Transverse colon (tissue), 4 donors: ENCODE measurements around the gene SPATA25. TPM values are rescaled to one million over a fixed set of nuclear protein-coding genes. Genes with fewer than 3 reads are reported as not detected.

ENCODE experiments used
- DNase-seq: peaks from one replicate; pipeline ENCODE4 v3.0.0-alpha.2; 2019
- H3K27ac ChIP-seq, 4 donors: fragments of 200-600 bp; sonication (generic); 2 replicates each; pipeline ENCODE4 v1.5.1; 2016 to 2018; ENCODE audit warnings: inconsistent platforms in 4 of 4
- H3K27me3 ChIP-seq: fragments of 200-600 bp; sonication (generic); 2 replicates; pipeline ENCODE4 v1.5.1; 2017; ENCODE audit warnings: inconsistent platforms
- H3K36me3 ChIP-seq, 4 donors: fragments of 200-600 bp; sonication (generic); 2 replicates each; pipeline ENCODE4 v1.5.1; 2017 to 2019; ENCODE audit warnings: inconsistent platforms in 4 of 4
- H3K4me1 ChIP-seq, 4 donors: fragments of 200-600 bp; sonication (generic); 2 replicates each; pipeline ENCODE4 v1.5.1; 2017 to 2020; ENCODE audit warnings: inconsistent platforms in 4 of 4
- H3K4me3 ChIP-seq, 4 donors: fragments of 200-600 bp; sonication (generic); 1 replicate in 1 of 4; 2 replicates in 3 of 4; pipeline versions ENCODE4 v1.5.1 to v1.6.1; 2017 to 2019; ENCODE audit warnings: inconsistent platforms in 4 of 4
- H3K9me3 ChIP-seq, 2 donors: fragments of 200-600 bp; sonication (generic); 2 replicates each; pipeline ENCODE4 v1.5.1; 2017 to 2019; ENCODE audit warnings: inconsistent platforms in 2 of 2
- CTCF ChIP-seq, 5 experiments: fragments of 200-600 bp in 3 of 5; fragments of 450-650 bp in 2 of 5; sonication (generic) in 3 of 5; IDR thresholded peaks; 1 replicate in 2 of 5; 2 replicates in 3 of 5; pipeline ENCODE4 v1.5.1; 2016 to 2017; ENCODE audit warnings: antibody characterized with exemption in 5 of 5, inconsistent platforms in 3 of 5, mild to moderate bottlenecking in 2 of 5, moderate library complexity in 1 of 5
- EP300 ChIP-seq: sonication (generic); formaldehyde crosslinking; IDR thresholded peaks from one replicate; pipeline ENCODE4 v1.6.1; 2017; ENCODE audit warnings: antibody characterized with exemption, low read depth
- POLR2A ChIP-seq: fragments of 450-650 bp; IDR thresholded peaks from one replicate; pipeline ENCODE4 v1.6.1; 2016; ENCODE audit warnings: antibody characterized with exemption, mild to moderate bottlenecking, moderate library complexity
- POLR2AphosphoS5 ChIP-seq, 3 donors: sonication (generic); formaldehyde crosslinking; IDR thresholded peaks; one replicate each; pipeline ENCODE4 v1.6.1; 2016; ENCODE audit warnings: antibody characterized with exemption in 3 of 3
- WGBS, 2 donors: methylation state at CpG; one replicate each; pipeline ENCODE4 v1.1.5; 2018; ENCODE audit warnings: low coverage in 1 of 2; 5-methylcytosine and 5-hydroxymethylcytosine counted together
- in situ Hi-C, 4 donors: fragments of 200-750 bp; cut with MboI; loops; one replicate each; pipeline versions ENCODE4 v1.15.0 to v1.15.1; 2017; ENCODE audit warnings: low sequenced_read_pairs in 3 of 4, low pct_ligation_motif_present in 1 of 4, low pct_unique_long_range_greater_than_20kb in 1 of 4
- intact Hi-C: fragments of 100-400 bp; cut with DNase I; formaldehyde crosslinking; loops from one replicate; pipeline ENCODE4 v1.15.1; 2023; ENCODE audit warnings: low total_unique reads
- total RNA-seq, 4 donors: library from RNA; depleted of rRNA; stranded (reverse); fragments of >200 nt; gene quantifications; one replicate each; pipeline ENCODE4 v1.1.0, GENCODE V29; 2016

Gene SPATA25
- total RNA-seq, 4 donors from 2014 or later = 3.7 to 103 (median 6.0) TPM

GRCh38 chr20:45918779-45919537, 31.5 kb upstream of the SPATA25 start:
- no peak for DNase-seq
- Histone ChIP-seq H3K4me1 (peaks cover 0 to 54% (median 16%) of the 10 kb centered on the region in 4 donors), H3K9me3 (no peaks in the 10 kb centered on the region), H3K36me3 (no peaks in the 10 kb centered on the region), H3K27me3 (no peaks in the 10 kb centered on the region), H3K4me3 (no peak overlapping the region), H3K27ac (peak overlapping the region; percentile 61 to 78 (median 68))
- TF ChIP-seq POLR2AphosphoS5 (IDR thresholded peaks at IDR 0.05) (no peak), EP300 (no peak), POLR2A (no peak), CTCF (IDR thresholded peaks at IDR 0.05) (no peak)
- WGBS, 2 donors = 78 to 97% methylated on average over 5 to 12 of the region's 12 CpGs
- intact Hi-C loops (no loop called here), in situ Hi-C loops (no loop called here)

GRCh38 chr20:45918182-45918737, 30.8 kb upstream of the SPATA25 start:
- Histone ChIP-seq H3K4me3 (no peak overlapping the region), H3K27me3 (no peaks in the 10 kb centered on the region), H3K36me3 (no peaks in the 10 kb centered on the region), H3K27ac (peak overlapping the region; percentile 61 to 78 (median 68)), H3K4me1 (peaks cover 0 to 54% (median 15%) of the 10 kb centered on the region in 4 donors), H3K9me3 (no peaks in the 10 kb centered on the region)
- no peak for TF ChIP-seq EP300
- peak in 1 of 3 donors; percentile 48 for TF ChIP-seq POLR2AphosphoS5 (IDR thresholded peaks at IDR 0.05)
- peak; percentile 28 for DNase-seq
- intact Hi-C loops (no loop called here), in situ Hi-C loops (no loop called here)
- 20 to 53% methylated on average over 1 to 5 of the region's 5 CpGs for WGBS, 2 donors

GRCh38 chr20:45917790-45918141, 30.3 kb upstream of the SPATA25 start:
- intact Hi-C loops = no loop called here
- H3K4me1 ChIP-seq = peaks cover 0 to 55% (median 15%) of the 10 kb centered on the region in 4 donors
- DNase-seq = no peak
- no peaks in the 10 kb centered on the region for H3K36me3 ChIP-seq
- H3K27me3 ChIP-seq = no peaks in the 10 kb centered on the region
- in situ Hi-C loops = no loop called here
- 65% methylated on average over 5 of the region's 5 CpGs; no CpG with 5 or more reads in 1 of the 2 donors for WGBS, 2 donors
- no peak for TF ChIP-seq CTCF (IDR thresholded peaks at IDR 0.05)
- no peak for TF ChIP-seq EP300
- TF ChIP-seq POLR2AphosphoS5 (IDR thresholded peaks at IDR 0.05) = no peak
- TF ChIP-seq POLR2A = no peak
- no peak overlapping the region for H3K4me3 ChIP-seq
- H3K9me3 ChIP-seq = no peaks in the 10 kb centered on the region
- peak overlapping the region; percentile 61 to 78 (median 68) for H3K27ac ChIP-seq

GRCh38 chr20:45913116-45913515, 25.7 kb upstream of the SPATA25 start:
- H3K36me3 ChIP-seq = no peaks in the 10 kb centered on the region
- 58 to 61% methylated on average over 3 to 5 of the region's 5 CpGs for WGBS, 2 donors
- no peaks in the 10 kb centered on the region for H3K27me3 ChIP-seq
- no peak overlapping the region for H3K4me3 ChIP-seq
- peaks cover 13 to 54% (median 18%) of the 10 kb centered on the region in 4 donors for H3K4me1 ChIP-seq
- in situ Hi-C loops = no loop called here
- H3K27ac ChIP-seq = no peak overlapping the region
- DNase-seq = no peak
- intact Hi-C loops = no loop called here
- H3K9me3 ChIP-seq = no peaks in the 10 kb centered on the region
- TF ChIP-seq POLR2A (no peak), EP300 (no peak), CTCF (IDR thresholded peaks at IDR 0.05) (no peak), POLR2AphosphoS5 (IDR thresholded peaks at IDR 0.05) (no peak)
